Dedifferentiated amniotic fluid mesenchymal stem cell (primary cell): ENCODE results near the gene GATM.

Experiments
- DNase-seq: peaks from one replicate; pipeline ENCODE4 v3.0.0-alpha.2; 2016; ENCODE audit errors: extremely low spot score

GATM gene

GRCh38 chr15:45378149-45378912 is at the start of gene GATM:
GATM (minus strand) TSS chr15:45378544; CDS start chr15:45378453, 91 bp downstream.
- peak; percentile 73 for DNase-seq

GRCh38 chr15:45427085-45427484 is 48.7 kb upstream of the GATM start:
- DNase-seq, result no peak

GRCh38 chr15:45425135-45425534 is 46.8 kb upstream of the GATM start:
- no peak for DNase-seq

- no peak for DNase-seq
Measured at GRCh38 chr15:45424429-45424828, 46.1 kb upstream of the GATM start.

GRCh38 chr15:45417303-45417950 is 39.1 kb upstream of the GATM start:
- DNase-seq, result no peak

- DNase-seq, result no peak
Measured at GRCh38 chr15:45414215-45414885, 36.0 kb upstream of the GATM start.

GRCh38 chr15:45409596-45409995 is 31.3 kb upstream of the GATM start:
- no peak for DNase-seq

GRCh38 chr15:45407786-45408185 is 29.4 kb upstream of the GATM start:
- DNase-seq, result no peak

- DNase-seq, result no peak
Measured at GRCh38 chr15:45402955-45403877, 24.9 kb upstream of the GATM start.

GRCh38 chr15:45402162-45402954 is 24.0 kb upstream of the GATM start:
- peak; percentile 99 for DNase-seq

GRCh38 chr15:45401665-45402161 is 23.4 kb upstream of the GATM start:
- DNase-seq, result no peak

- DNase-seq, result peak; percentile 77
Measured at GRCh38 chr15:45399381-45400212, 21.3 kb upstream of the GATM start.

GRCh38 chr15:45397116-45397665 is 18.8 kb upstream of the GATM start:
- DNase-seq, result no peak

- no peak for DNase-seq
Measured at GRCh38 chr15:45395943-45396342, 17.6 kb upstream of the GATM start.

GRCh38 chr15:45394681-45395080 is 16.3 kb upstream of the GATM start:
- no peak for DNase-seq

- DNase-seq, result no peak
Measured at GRCh38 chr15:45393851-45394250, 15.5 kb upstream of the GATM start.

GRCh38 chr15:45392584-45392855 is 14.2 kb upstream of the GATM start:
- DNase-seq, result no peak

- no peak for DNase-seq
Measured at GRCh38 chr15:45391746-45392583, 13.6 kb upstream of the GATM start.

GRCh38 chr15:45389351-45389750 is 11.0 kb upstream of the GATM start:
- no peak for DNase-seq
